MCF 10A (cell line): ENCODE results near the gene NTM. TPM values are rescaled to one million over a fixed set of nuclear protein-coding genes. Genes with fewer than 3 reads are reported as not detected.

ENCODE experiments used
- BruUV-seq: library from RNA; stranded (reverse); fragments of 400-500 nt; replicated peaks from 2 replicates; lab custom pipeline; 2021; lab: Mats Ljungman, UMichigan
- CTCF ChIA-PET: fragments of 300-600 bp; sonication (Branson Sonifier 250); formaldehyde crosslinking; extraction: SDS; loops from one replicate; lab custom pipeline; 2021; ENCODE audit warnings: antibody characterized with exemption, inconsistent platforms; lab: Yijun Ruan, JAX
- POLR2A ChIA-PET: fragments of 300-600, 350-650 bp; sonication (Branson Sonifier 250); formaldehyde crosslinking; extraction: SDS; loops from one replicate; lab custom pipeline; 2020; ENCODE audit warnings: antibody characterized with exemption, inconsistent platforms; lab: Yijun Ruan, JAX
- DNase-seq: peaks from one replicate; pipeline ENCODE4 v3.0.0-alpha.2; 2018; ENCODE audit not compliant: unreplicated experiment
- H3K27ac Mint-ChIP-seq: one replicate; pipeline ENCODE4 v1.8.0; 2022; ENCODE audit warnings: mild to moderate bottlenecking, low read depth, mixed read lengths; ENCODE audit not compliant: unreplicated experiment
- H3K27me3 Mint-ChIP-seq: one replicate; pipeline ENCODE4 v1.8.0; 2022; ENCODE audit warnings: mixed read lengths; ENCODE audit not compliant: insufficient read depth, unreplicated experiment
- H3K36me3 Mint-ChIP-seq: one replicate; pipeline ENCODE4 v1.8.0; 2022; ENCODE audit warnings: mild to moderate bottlenecking, moderate library complexity, mixed read lengths; ENCODE audit not compliant: insufficient read depth, unreplicated experiment
- H3K4me1 Mint-ChIP-seq: one replicate; pipeline ENCODE4 v1.8.0; 2022; ENCODE audit warnings: mixed read lengths; ENCODE audit not compliant: insufficient read depth, unreplicated experiment
- H3K4me3 Mint-ChIP-seq: one replicate; pipeline ENCODE4 v1.8.0; 2022; ENCODE audit warnings: mild to moderate bottlenecking, moderate library complexity, mixed read lengths; ENCODE audit not compliant: unreplicated experiment
- H3K9me3 Mint-ChIP-seq: one replicate; pipeline ENCODE4 v1.8.0; 2022; ENCODE audit warnings: mixed read lengths; ENCODE audit not compliant: unreplicated experiment
- CTCF ChIP-seq: fragments of 200-600 bp; IDR thresholded peaks from one replicate; pipeline ENCODE4 v1.8.0; 2022; ENCODE audit warnings: antibody characterized with exemption, mild to moderate bottlenecking; ENCODE audit not compliant: unreplicated experiment
- intact Hi-C: fragments of 100-400 bp; cut with micrococcal nuclease; formaldehyde crosslinking; loops from 2 replicates; pipeline ENCODE4 v1.14.1; 2022
- total RNA-seq: library from RNA; stranded (reverse); gene quantifications from 2 replicates; pipeline ENCODE4 v1.2.3, GENCODE V29; 2022

The NTM gene
- total RNA-seq, 1 experiment from 2014 or later = not detected

GRCh38 chr11:131975619-131976018, 605.2 kb downstream of the NTM start:
- no peaks in the 10 kb centered on the region for H3K4me1 Mint-ChIP-seq
- BruUV-seq = no TSS peak
- intact Hi-C loops = no loop called here
- H3K36me3 Mint-ChIP-seq = no peaks in the 10 kb centered on the region
- H3K27ac Mint-ChIP-seq = no peak overlapping the region
- H3K27me3 Mint-ChIP-seq = no peaks in the 10 kb centered on the region
- TF ChIP-seq CTCF = no peak
- DNase-seq = no peak
- POLR2A ChIA-PET = no interaction called here
- CTCF ChIA-PET = no interaction called here
- peaks cover 24% of the 10 kb centered on the region for H3K9me3 Mint-ChIP-seq
- H3K4me3 Mint-ChIP-seq = no peak overlapping the region

GRCh38 chr11:131976021-131976420, 605.6 kb downstream of the NTM start:
- Mint-ChIP-seq H3K27me3 (no peaks in the 10 kb centered on the region), H3K4me3 (no peak overlapping the region), H3K36me3 (no peaks in the 10 kb centered on the region), H3K9me3 (peaks cover 24% of the 10 kb centered on the region), H3K4me1 (no peaks in the 10 kb centered on the region), H3K27ac (no peak overlapping the region)
- BruUV-seq = no TSS peak
- no peak for TF ChIP-seq CTCF
- POLR2A ChIA-PET = no interaction called here
- DNase-seq = no peak
- intact Hi-C loops = no loop called here
- CTCF ChIA-PET = no interaction called here

GRCh38 chr11:131977231-131977630, 606.8 kb downstream of the NTM start:
- peak; percentile 40 for DNase-seq
- ChIA-PET POLR2A (no interaction called here), CTCF (interaction anchor here (0.5 to 0.7 kb wide), 2 partner anchors 43 to 163 kb away, joined by 3 read pairs; no protein-coding TSS in a partner anchor)
- H3K27ac Mint-ChIP-seq = no peak overlapping the region
- H3K36me3 Mint-ChIP-seq = no peaks in the 10 kb centered on the region
- BruUV-seq = no TSS peak
- H3K9me3 Mint-ChIP-seq = peaks cover 28% of the 10 kb centered on the region
- TF ChIP-seq CTCF = no peak
- intact Hi-C loops = no loop called here
- H3K27me3 Mint-ChIP-seq = no peaks in the 10 kb centered on the region
- no peak overlapping the region for H3K4me3 Mint-ChIP-seq
- H3K4me1 Mint-ChIP-seq = no peaks in the 10 kb centered on the region

GRCh38 chr11:131977854-131978253, 607.4 kb downstream of the NTM start:
- no peak for TF ChIP-seq CTCF
- intact Hi-C loops = no loop called here
- no peak overlapping the region for H3K27ac Mint-ChIP-seq
- H3K4me3 Mint-ChIP-seq = no peak overlapping the region
- H3K27me3 Mint-ChIP-seq = no peaks in the 10 kb centered on the region
- no TSS peak for BruUV-seq
- DNase-seq = no peak
- CTCF ChIA-PET = interaction anchor here (0.5 to 0.6 kb wide), 2 partner anchors 43 to 285 kb away, joined by 3 read pairs; no protein-coding TSS in a partner anchor
- H3K36me3 Mint-ChIP-seq = no peaks in the 10 kb centered on the region
- POLR2A ChIA-PET = no interaction called here
- H3K9me3 Mint-ChIP-seq = peaks cover 32% of the 10 kb centered on the region
- H3K4me1 Mint-ChIP-seq = no peaks in the 10 kb centered on the region
